ENCODE measurements around the gene GGA1.

The GGA1 gene

DNA sequence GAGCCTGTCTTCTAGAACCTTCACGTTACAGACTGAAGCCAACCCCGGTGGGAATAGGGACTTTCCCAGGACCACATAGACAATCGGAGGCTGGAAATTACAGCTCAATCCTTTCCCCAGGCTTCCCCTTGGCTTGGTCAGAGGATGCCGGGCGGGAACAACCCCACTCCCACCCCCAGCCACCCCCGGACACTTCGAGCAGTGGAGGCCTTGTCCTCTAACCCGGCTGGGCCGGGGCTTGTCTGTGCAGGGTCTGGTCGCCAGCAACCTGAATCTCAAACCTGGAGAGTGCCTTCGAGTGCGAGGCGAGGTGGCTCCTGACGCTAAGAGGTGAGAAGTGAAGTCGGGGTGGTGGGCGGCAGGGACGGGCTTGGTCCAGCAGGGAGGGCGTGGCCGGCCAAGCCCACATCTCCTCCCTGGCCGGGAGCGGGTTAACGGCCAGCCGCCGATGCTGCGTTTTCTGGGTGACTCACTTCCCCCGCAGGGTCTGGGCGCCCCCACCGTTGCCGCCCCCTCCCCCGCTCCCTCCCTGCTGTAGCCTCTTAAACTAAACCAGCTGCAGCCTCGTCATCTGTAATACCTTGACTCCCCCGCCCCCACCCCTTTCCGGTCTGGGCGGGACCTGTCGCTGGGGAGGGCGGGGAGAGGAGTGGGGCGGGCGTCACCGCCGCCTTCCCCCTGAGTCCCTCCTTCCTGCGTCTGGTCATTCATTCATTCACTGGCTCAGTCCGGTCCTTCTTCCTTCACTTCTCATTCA lies 68.3 kb downstream of the GGA1 start:
- DNase-seq = peak; percentile 99

DNA sequence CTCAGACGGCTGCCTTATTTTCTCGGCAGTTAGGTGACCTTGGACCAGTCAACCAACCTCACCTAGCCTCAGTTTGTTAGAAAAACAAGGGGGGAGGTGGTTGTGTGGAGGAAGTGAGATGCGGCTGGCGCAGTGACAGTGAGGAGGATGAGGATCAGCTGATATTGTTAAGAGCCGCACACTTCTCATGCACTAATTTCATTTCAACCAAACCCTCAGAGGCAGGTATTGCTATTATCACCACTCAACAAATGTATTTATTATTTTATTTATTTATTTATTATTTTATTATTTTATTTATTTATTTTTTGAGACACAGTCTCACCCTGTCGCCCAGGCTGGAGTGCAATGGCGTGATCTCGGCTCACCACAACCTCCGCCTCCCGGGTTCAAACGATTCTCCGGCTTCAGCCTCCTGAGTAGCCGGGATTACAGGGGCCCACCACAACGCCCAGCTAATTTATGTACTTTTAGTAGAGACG lies 68.9 kb downstream of the GGA1 start:
- no peak for DNase-seq

DNA sequence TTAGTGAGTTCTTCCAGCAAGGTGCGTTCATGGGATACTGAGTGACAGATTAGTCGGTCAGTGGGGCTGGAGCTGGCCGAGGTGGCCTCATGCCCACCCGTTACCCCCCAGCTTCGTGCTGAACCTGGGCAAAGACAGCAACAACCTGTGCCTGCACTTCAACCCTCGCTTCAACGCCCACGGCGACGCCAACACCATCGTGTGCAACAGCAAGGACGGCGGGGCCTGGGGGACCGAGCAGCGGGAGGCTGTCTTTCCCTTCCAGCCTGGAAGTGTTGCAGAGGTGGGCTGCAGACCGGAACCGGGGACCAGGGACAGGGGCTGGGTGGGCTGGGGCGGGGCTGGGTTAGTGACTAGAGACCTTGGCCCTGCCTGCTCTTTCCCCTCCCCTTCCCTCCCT lies 69.7 kb downstream of the GGA1 start:
- DNase-seq = no peak

DNA sequence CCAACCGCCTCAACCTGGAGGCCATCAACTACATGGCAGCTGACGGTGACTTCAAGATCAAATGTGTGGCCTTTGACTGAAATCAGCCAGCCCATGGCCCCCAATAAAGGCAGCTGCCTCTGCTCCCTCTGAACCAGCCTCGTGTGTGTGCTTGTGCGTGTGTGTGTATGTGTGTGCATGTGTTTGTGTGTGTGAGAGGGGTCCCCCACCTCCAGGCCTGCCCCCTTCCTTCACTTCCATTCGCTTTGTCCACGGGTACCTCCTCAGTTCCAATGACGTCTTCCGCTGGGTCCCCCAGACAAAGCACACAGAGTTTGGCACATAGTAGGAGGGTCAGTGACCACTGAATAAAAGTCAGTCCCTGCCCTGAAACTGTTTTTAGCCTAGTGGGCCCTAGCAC lies 71.0 kb downstream of the GGA1 start:
- no peak for DNase-seq

DNA sequence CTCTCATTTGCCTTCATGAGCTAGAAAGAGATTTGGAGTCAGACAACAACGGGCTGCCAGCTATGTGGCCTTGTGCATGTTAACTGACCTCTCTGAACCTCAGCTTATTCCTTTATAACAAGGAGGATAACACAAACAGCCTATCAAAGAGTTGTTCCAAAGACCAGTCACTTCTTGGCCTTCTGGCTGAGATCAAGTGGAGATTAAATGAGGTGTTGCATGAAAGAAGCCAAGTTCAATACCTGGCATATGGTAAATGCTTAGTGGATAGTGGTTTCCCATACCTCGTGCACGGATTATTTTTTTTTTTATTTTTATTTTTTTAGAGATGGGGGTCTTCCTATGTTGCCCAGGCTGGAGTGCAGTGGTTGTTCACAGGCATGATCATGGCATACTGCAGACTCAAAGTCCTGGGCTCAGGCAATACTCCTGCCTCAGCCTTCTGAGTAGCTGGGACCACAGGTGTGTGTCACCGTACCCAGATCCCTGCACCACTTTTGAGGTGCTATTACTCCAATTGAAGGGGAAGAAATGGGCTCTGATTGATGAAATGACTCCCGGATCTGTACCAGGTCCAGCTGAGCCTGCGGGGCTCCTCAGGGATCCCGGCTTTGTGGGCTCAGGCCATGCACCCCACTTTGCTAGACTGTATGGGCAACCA lies 71.7 kb downstream of the GGA1 start:
- peak; percentile 47 for DNase-seq

DNA sequence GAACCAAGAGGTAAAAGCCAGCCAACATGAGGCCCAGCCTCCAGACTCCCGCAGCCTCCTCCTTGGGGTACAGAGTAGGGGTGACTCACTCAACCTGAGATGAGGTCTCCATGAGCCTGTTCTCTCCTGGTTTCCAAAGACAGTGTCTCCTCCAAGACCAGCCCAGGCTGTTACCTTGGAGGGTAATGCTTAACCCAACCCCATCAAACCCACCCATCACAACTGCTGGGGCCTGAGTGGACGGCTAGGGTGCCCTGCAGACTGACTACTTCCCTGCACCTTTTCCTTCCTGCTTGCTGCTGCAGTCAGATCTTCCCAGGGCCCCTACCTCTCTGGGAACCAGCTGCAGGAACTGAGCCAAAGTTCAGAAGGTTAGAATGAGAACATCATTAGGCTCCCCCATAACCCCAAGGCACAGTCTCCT lies 72.4 kb downstream of the GGA1 start:
- peak; percentile 73 for DNase-seq

DNA sequence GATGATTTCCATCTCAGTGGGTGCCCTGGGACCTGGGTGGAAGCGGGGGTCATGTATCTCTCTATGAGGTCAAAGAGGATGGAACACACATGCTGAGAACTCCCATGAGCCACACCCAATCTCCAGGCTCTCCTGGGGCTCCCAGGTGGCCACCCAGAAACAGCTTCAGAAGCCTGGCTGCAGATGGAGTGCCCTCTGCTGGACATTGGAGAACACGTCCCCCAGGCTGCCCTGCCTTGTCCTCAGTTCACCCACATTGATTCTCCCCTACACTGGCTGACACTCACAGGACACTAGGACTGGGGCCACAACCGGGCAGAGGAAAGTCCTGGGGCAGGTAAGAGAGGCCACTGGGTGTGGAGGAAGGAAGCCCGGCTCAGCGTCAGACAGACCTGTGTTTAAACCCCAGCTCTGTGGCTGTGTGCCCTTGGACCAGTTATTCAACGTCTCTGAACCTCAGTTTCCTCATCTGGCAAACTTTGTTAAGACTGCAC lies 73.0 kb downstream of the GGA1 start:
- peak; percentile 78 for DNase-seq
